Neural progenitor cell (in vitro differentiated cells): Measurements from ENCODE around the gene CARMIL1.

ENCODE experiments used
- EZH2 ChIP-seq: fragments of 200-600 bp; sonication (generic); IDR thresholded peaks from 2 replicates; pipeline ENCODE4 v1.6.1; 2017; ENCODE audit warnings: antibody characterized with exemption, mild to moderate bottlenecking, moderate library complexity
- EZH2phosphoT487 ChIP-seq: fragments of 200-600 bp; sonication (generic); IDR thresholded peaks from 2 replicates; pipeline ENCODE4 v1.6.1; 2017; ENCODE audit warnings: antibody characterized with exemption
- TF ChIP-seq, protein P1 (sequence below): fragments of 200-600 bp; sonication (generic); IDR thresholded peaks from 2 replicates; pipeline ENCODE4 v1.5.1; 2017; ENCODE audit warnings: antibody characterized with exemption, mild to moderate bottlenecking

GRCh38 chr6:25303254-25303653, 24.1 kb downstream of the CARMIL1 start:
- TF ChIP-seq, protein P1, sequence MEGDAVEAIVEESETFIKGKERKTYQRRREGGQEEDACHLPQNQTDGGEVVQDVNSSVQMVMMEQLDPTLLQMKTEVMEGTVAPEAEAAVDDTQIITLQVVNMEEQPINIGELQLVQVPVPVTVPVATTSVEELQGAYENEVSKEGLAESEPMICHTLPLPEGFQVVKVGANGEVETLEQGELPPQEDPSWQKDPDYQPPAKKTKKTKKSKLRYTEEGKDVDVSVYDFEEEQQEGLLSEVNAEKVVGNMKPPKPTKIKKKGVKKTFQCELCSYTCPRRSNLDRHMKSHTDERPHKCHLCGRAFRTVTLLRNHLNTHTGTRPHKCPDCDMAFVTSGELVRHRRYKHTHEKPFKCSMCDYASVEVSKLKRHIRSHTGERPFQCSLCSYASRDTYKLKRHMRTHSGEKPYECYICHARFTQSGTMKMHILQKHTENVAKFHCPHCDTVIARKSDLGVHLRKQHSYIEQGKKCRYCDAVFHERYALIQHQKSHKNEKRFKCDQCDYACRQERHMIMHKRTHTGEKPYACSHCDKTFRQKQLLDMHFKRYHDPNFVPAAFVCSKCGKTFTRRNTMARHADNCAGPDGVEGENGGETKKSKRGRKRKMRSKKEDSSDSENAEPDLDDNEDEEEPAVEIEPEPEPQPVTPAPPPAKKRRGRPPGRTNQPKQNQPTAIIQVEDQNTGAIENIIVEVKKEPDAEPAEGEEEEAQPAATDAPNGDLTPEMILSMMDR: no peak
- TF ChIP-seq EZH2phosphoT487: no peak
- TF ChIP-seq EZH2: no peak
